ENCODE data around the gene SAMD4B. TPM values are rescaled to one million over a fixed set of nuclear protein-coding genes. Genes with fewer than 3 reads are reported as not detected.

SAMD4B gene
- total and polyA plus RNA-seq, 2 of the 8 experiments (the other 6 are each of a cell fraction or from before 2014, with no cell fraction given) = 137 to 158 TPM

- no peak for TF ChIP-seq CHD7 (IDR thresholded peaks at IDR 0.05; ENCODE audit: insufficient replicate concordance, low read length)
- no peak for TF ChIP-seq ASH2L (IDR thresholded peaks at IDR 0.05; ENCODE audit: low read length)
- TF ChIP-seq KDM5A (IDR thresholded peaks at IDR 0.05; ENCODE audit: low read length) = no peak
- TF ChIP-seq BRCA1 (IDR thresholded peaks at IDR 0.05; ENCODE audit: low read depth, low read length) = no peak
- no peak for TF ChIP-seq KDM1A (IDR thresholded peaks at IDR 0.05; ENCODE audit: borderline replicate concordance, low read length)
- no peak for TF ChIP-seq POLR2A (IDR thresholded peaks at IDR 0.05; ENCODE audit: control extremely low read depth in 1 of 2, low read depth in 2 of 2, low read length in 2 of 2)
- no peak for TF ChIP-seq EGR1 (IDR thresholded peaks at IDR 0.05; ENCODE audit: borderline replicate concordance, low read depth, low read length)
- TF ChIP-seq RBBP5 (IDR thresholded peaks at IDR 0.05; ENCODE audit: borderline replicate concordance, low read depth, low read length) = no peak
- no peak for TF ChIP-seq GTF2F1 (IDR thresholded peaks at IDR 0.05; ENCODE audit: borderline replicate concordance, low read depth, low read length)
- no peak; the same call in 1 of the 2 replicates for TF ChIP-seq POLR2AphosphoS5 (IDR thresholded peaks at IDR 0.05; ENCODE audit: low read depth, low read length)
- no peak for TF ChIP-seq USF2 (IDR thresholded peaks at IDR 0.05; ENCODE audit: low read length)
These were observed 58.9 kb downstream of the SAMD4B start (continued) for GRCh38 chr19:39401070-39401548.

Measured in H1 (cell line).